GM12878 (cell line): Measurements from ENCODE around the gene LNPK. TPM values are rescaled to one million over a fixed set of nuclear protein-coding genes. Genes with fewer than 3 reads are reported as not detected.

ENCODE experiments used
- ATAC-seq: fragments of 200-7000 bp; cut with Tn5 transposase; 3 replicates; pipeline ENCODE4 v1.9.1; 2020; ENCODE audit warnings: mild to moderate bottlenecking, moderate library complexity
- BruUV-seq: library from RNA; stranded (reverse); fragments of 400-500 nt; replicated peaks from 2 replicates; lab custom pipeline; 2021; lab: Mats Ljungman, UMichigan
- CTCF ChIA-PET: fragments of 300-600 bp; sonication (Branson Sonifier 250); formaldehyde crosslinking; extraction: SDS; loops from one replicate; lab custom pipeline; 2021; ENCODE audit warnings: inconsistent platforms; lab: Yijun Ruan, JAX
- POLR2A ChIA-PET: fragments of 350-600 bp; formaldehyde crosslinking; extraction: SDS; loops from one replicate; lab custom pipeline; 2021; ENCODE audit warnings: inconsistent platforms; lab: Charles Lee
- RAD21 ChIA-PET: fragments of 300-600 bp; sonication (Branson Sonifier 250); formaldehyde crosslinking; loops from one replicate; lab custom pipeline; 2023; ENCODE audit warnings: antibody characterized with exemption; ENCODE audit not compliant: unreplicated experiment; lab: Charles Lee
- SMC1A ChIA-PET: fragments of 300-600 bp; sonication (Branson Sonifier 250); formaldehyde crosslinking; loops from one replicate; lab custom pipeline; 2023; ENCODE audit not compliant: unreplicated experiment, uncharacterized antibody; lab: Charles Lee
- DNase-seq: peaks from one replicate; pipeline ENCODE4 v3.0.0-alpha.2; 2011; ENCODE audit warnings: low read depth, low spot score
- FAIRE-seq: peaks from 3 replicates; lab custom pipeline; 2011; peaks lifted over from hg19 to GRCh38; lab: Jason Lieb, UNC
- H2AFZ ChIP-seq: 2 replicates; pipeline ENCODE4 v1.6.0; 2011; ENCODE audit warnings: low read depth, low read length, control low read depth; ENCODE audit not compliant: control insufficient read depth
- H3K27ac ChIP-seq: 2 replicates; pipeline ENCODE4 v1.5.1; 2011; ENCODE audit warnings: control low read depth; ENCODE audit not compliant: control insufficient read depth, insufficient read depth
- H3K27me3 ChIP-seq, 2 experiments: replicated peaks in 1 of 2; 2 replicates each; pipeline versions ENCODE4 v1.6.0 to v1.6.1; 2011; ENCODE audit warnings: low read length in 1 of 2; ENCODE audit not compliant: control insufficient read depth in 2 of 2, insufficient read depth in 2 of 2
- H3K36me3 ChIP-seq, 2 experiments: 2 replicates each; pipeline ENCODE4 v1.5.1; 2011; ENCODE audit warnings: low read length in 1 of 2; ENCODE audit not compliant: control insufficient read depth in 2 of 2, insufficient read depth in 2 of 2
- H3K4me1 ChIP-seq: 2 replicates; pipeline ENCODE4 v1.6.1; 2011; ENCODE audit warnings: mild to moderate bottlenecking, low read length, moderate library complexity, mixed read lengths; ENCODE audit not compliant: control insufficient read depth, insufficient read depth
- H3K4me2 ChIP-seq: 2 replicates; pipeline ENCODE4 v1.6.0; 2011; ENCODE audit warnings: control low read depth; ENCODE audit not compliant: control insufficient read depth, insufficient read depth
- H3K4me3 ChIP-seq: fragments of 200-600 bp; sonication (generic); 2 replicates; pipeline ENCODE4 v1.5.1; 2016
- H3K79me2 ChIP-seq: 2 replicates; pipeline ENCODE4 v1.6.0; 2011; ENCODE audit warnings: low read length; ENCODE audit not compliant: control insufficient read depth, insufficient read depth
- H3K9ac ChIP-seq: 2 replicates; pipeline ENCODE4 v1.8.0; 2011; ENCODE audit warnings: low read length, control low read depth, mixed read lengths; ENCODE audit not compliant: control insufficient read depth, insufficient read depth
- H3K9me3 ChIP-seq: replicated peaks from 3 replicates; pipeline ENCODE4 v1.5.1; 2011; ENCODE audit warnings: mild to moderate bottlenecking, low read length; ENCODE audit not compliant: control insufficient read depth, insufficient read depth
- H4K20me1 ChIP-seq: 2 replicates; pipeline ENCODE4 v1.6.0; 2011; ENCODE audit not compliant: control insufficient read depth, insufficient read depth
- BHLHE40 ChIP-seq, 2 experiments: fragments of 450-650 bp in 1 of 2; IDR thresholded peaks; 2 replicates each; pipeline ENCODE4 v1.6.1; 2011 to 2017; ENCODE audit warnings: low read depth in 2 of 2, borderline replicate concordance in 1 of 2, improper control_type of control experiment in 1 of 2, low read length in 1 of 2, mild to moderate bottlenecking in 1 of 2
- IRF5 ChIP-seq: fragments of 450-650 bp; IDR thresholded peaks from 2 replicates; pipeline ENCODE4 v1.6.1; 2017; ENCODE audit warnings: borderline replicate concordance
- KAT2A ChIP-seq: conservative IDR thresholded peaks from 2 replicates; pipeline ENCODE4 v1.6.1; 2011; ENCODE audit warnings: low read depth, low read length; ENCODE audit not compliant: control insufficient read depth
- KDM1A ChIP-seq: fragments of 200-600 bp; sonication (generic); IDR thresholded peaks from 2 replicates; pipeline ENCODE4 v1.6.1; 2016; ENCODE audit warnings: borderline replicate concordance
- MEF2B ChIP-seq: fragments of 450-650 bp; IDR thresholded peaks from 2 replicates; pipeline ENCODE4 v1.6.1; 2018; ENCODE audit warnings: mild to moderate bottlenecking, moderate library complexity; ENCODE audit not compliant: partially characterized antibody, poor library complexity, severe bottlenecking
- TAF1 ChIP-seq: IDR thresholded peaks from 2 replicates; pipeline ENCODE4 v1.6.1; 2011; ENCODE audit warnings: mild to moderate bottlenecking, low read depth, low read length, borderline replicate concordance
- ZNF207 ChIP-seq: fragments of 450-650 bp; IDR thresholded peaks from 2 replicates; pipeline ENCODE4 v1.6.1; 2014; ENCODE audit warnings: antibody characterized with exemption, mild to moderate bottlenecking, borderline replicate concordance
- WGBS: methylation state at CpG from one replicate; pipeline ENCODE4 v1.1.6; 2016; ENCODE audit warnings: low lambda C conversion rate; ENCODE audit not compliant: insufficient replicate concordance, insufficient coverage; ENCODE audit errors: missing lambda C conversion rate; 5-methylcytosine and 5-hydroxymethylcytosine counted together
- in situ Hi-C: fragments of 300-500 bp; cut with MboI; formaldehyde crosslinking; loops from 9 replicates; pipeline ENCODE4 v1.14.3; 2018; ENCODE audit warnings: mixed read lengths
- intact Hi-C: fragments of 100-400 bp; cut with micrococcal nuclease; formaldehyde crosslinking; loops from one replicate; pipeline ENCODE4 v1.14.2; 2022; ENCODE audit not compliant: unreplicated experiment
- polyA plus RNA-seq, 11 experiments: library from polyadenylated mRNA; depleted of rRNA in 4 of 11; unstranded in 6 of 11; stranded (reverse) in 5 of 11; fragments of >200 nt; fragmentation: Nextera tagmentation in 4 of 11; fragmentation: Illumina TruSeq in 1 of 11; extraction: Ambion mirVana in 4 of 11; extraction: Trizol in 1 of 11; gene quantifications; 1 replicate in 1 of 11; 2 replicates in 10 of 11; pipeline versions ENCODE4 v1.2.1 to v1.2.3, GENCODE V29; 2011 to 2016; ENCODE audit warnings: inconsistent platforms in 2 of 11, missing spikeins in 2 of 11, low read depth in 1 of 11
- total RNA-seq, 4 experiments: library from RNA; depleted of rRNA in 3 of 4; stranded (reverse); fragments of >200 nt in 3 of 4; fragmentation: Illumina TruSeq in 1 of 4; extraction: Trizol in 1 of 4; gene quantifications; 2 replicates each; pipeline versions ENCODE4 v1.2.1 to v1.2.3, GENCODE V29; 2013 to 2021
- TF ChIP-seq, protein P1 (sequence below): fragments of 450-650 bp; IDR thresholded peaks from 2 replicates; pipeline ENCODE4 v1.6.1; 2014; ENCODE audit warnings: mild to moderate bottlenecking
- TF ChIP-seq, protein P2 (sequence below): fragments of 450-650 bp; IDR thresholded peaks from 2 replicates; pipeline ENCODE4 v1.6.1; 2017; ENCODE audit warnings: mild to moderate bottlenecking, moderate library complexity
- TF ChIP-seq, protein P3 (sequence below): IDR thresholded peaks from 2 replicates; pipeline ENCODE4 v1.6.1; 2011; ENCODE audit warnings: mild to moderate bottlenecking, low read depth, low read length, moderate library complexity; ENCODE audit not compliant: insufficient replicate concordance
- TF ChIP-seq, protein P4 (sequence below): fragments of 150-350 bp; IDR thresholded peaks from 2 replicates; pipeline ENCODE4 v1.6.1; 2016; ENCODE audit warnings: low read depth, low read length

Gene LNPK
- total and polyA plus RNA-seq, 10 of the 15 experiments (the other 5 are each of a cell fraction or from before 2014, with no cell fraction given) = 3.2 to 30.0 (median 15.6) TPM

DNA sequence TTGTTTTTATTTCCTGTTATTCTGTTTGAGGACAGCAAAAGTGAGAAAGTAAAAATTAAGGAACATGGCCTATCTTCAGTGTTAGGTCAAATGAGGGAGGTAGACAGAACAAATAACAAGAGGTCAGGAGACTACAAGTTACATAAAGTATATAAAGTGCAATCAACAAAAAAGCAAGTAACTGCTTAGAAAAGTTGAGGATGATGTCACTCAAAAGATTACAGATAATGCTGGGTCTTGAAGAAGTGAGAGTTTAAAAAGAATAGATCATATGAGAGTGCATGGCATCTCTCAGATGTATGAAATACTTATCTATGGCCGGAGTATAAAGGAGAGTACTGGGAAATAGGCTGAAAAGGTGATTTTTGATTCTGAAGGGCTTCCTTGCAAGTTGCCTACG, 79.9 kb downstream of the LNPK start (continued):
- TF ChIP-seq, protein P1, sequence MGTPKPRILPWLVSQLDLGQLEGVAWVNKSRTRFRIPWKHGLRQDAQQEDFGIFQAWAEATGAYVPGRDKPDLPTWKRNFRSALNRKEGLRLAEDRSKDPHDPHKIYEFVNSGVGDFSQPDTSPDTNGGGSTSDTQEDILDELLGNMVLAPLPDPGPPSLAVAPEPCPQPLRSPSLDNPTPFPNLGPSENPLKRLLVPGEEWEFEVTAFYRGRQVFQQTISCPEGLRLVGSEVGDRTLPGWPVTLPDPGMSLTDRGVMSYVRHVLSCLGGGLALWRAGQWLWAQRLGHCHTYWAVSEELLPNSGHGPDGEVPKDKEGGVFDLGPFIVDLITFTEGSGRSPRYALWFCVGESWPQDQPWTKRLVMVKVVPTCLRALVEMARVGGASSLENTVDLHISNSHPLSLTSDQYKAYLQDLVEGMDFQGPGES = no peak
- TF ChIP-seq KDM1A (no peak), MEF2B (no peak), TAF1 (no peak)
- TF ChIP-seq, protein P2, sequence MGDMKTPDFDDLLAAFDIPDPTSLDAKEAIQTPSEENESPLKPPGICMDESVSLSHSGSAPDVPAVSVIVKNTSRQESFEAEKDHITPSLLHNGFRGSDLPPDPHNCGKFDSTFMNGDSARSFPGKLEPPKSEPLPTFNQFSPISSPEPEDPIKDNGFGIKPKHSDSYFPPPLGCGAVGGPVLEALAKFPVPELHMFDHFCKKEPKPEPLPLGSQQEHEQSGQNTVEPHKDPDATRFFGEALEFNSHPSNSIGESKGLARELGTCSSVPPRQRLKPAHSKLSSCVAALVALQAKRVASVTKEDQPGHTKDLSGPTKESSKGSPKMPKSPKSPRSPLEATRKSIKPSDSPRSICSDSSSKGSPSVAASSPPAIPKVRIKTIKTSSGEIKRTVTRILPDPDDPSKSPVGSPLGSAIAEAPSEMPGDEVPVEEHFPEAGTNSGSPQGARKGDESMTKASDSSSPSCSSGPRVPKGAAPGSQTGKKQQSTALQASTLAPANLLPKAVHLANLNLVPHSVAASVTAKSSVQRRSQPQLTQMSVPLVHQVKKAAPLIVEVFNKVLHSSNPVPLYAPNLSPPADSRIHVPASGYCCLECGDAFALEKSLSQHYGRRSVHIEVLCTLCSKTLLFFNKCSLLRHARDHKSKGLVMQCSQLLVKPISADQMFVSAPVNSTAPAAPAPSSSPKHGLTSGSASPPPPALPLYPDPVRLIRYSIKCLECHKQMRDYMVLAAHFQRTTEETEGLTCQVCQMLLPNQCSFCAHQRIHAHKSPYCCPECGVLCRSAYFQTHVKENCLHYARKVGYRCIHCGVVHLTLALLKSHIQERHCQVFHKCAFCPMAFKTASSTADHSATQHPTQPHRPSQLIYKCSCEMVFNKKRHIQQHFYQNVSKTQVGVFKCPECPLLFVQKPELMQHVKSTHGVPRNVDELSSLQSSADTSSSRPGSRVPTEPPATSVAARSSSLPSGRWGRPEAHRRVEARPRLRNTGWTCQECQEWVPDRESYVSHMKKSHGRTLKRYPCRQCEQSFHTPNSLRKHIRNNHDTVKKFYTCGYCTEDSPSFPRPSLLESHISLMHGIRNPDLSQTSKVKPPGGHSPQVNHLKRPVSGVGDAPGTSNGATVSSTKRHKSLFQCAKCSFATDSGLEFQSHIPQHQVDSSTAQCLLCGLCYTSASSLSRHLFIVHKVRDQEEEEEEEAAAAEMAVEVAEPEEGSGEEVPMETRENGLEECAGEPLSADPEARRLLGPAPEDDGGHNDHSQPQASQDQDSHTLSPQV = no peak
- TF ChIP-seq, all 136 proteins: peak for 0

- FAIRE-seq = no peak
- H3K79me2 ChIP-seq = no peaks in the 10 kb centered on the region
- H3K36me3 ChIP-seq = no peaks in the 10 kb centered on the region
- ChIA-PET POLR2A (no interaction called here), CTCF (no interaction called here), SMC1A (interaction anchor here (1.1 kb wide), 1 partner anchor 10 kb away, joined by 3 read pairs; no protein-coding TSS in a partner anchor), RAD21 (no interaction called here)
- H2AFZ ChIP-seq = no peak overlapping the region
- no peak overlapping the region for H3K27ac ChIP-seq
- no peaks in the 10 kb centered on the region for H3K27me3 ChIP-seq
- no peak overlapping the region for H3K9ac ChIP-seq
- H4K20me1 ChIP-seq = no peaks in the 10 kb centered on the region
- H3K4me1 ChIP-seq = no peaks in the 10 kb centered on the region
- intact Hi-C loops = no loop called here
- no peak overlapping the region for H3K4me3 ChIP-seq
- in situ Hi-C loops = no loop called here
- no peak for DNase-seq
- ATAC-seq = no peak
- no TSS peak for BruUV-seq
- no peak overlapping the region for H3K4me2 ChIP-seq
- no peaks in the 10 kb centered on the region for H3K9me3 ChIP-seq
- 61% methylated on average over 3 of the region's 3 CpGs for WGBS
- TF ChIP-seq KAT2A (no peak), IRF5 (no peak), ZNF207 (no peak), BHLHE40 (IDR thresholded peaks at IDR 0.05; ENCODE audit: borderline replicate concordance in 1 of 2, low read depth in 2 of 2, low read length in 1 of 2) (no peak)
- TF ChIP-seq, protein P3, sequence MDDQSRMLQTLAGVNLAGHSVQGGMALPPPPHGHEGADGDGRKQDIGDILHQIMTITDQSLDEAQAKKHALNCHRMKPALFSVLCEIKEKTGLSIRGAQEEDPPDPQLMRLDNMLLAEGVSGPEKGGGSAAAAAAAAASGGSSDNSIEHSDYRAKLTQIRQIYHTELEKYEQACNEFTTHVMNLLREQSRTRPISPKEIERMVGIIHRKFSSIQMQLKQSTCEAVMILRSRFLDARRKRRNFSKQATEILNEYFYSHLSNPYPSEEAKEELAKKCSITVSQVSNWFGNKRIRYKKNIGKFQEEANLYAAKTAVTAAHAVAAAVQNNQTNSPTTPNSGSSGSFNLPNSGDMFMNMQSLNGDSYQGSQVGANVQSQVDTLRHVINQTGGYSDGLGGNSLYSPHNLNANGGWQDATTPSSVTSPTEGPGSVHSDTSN = no peak
- TF ChIP-seq, protein P4, sequence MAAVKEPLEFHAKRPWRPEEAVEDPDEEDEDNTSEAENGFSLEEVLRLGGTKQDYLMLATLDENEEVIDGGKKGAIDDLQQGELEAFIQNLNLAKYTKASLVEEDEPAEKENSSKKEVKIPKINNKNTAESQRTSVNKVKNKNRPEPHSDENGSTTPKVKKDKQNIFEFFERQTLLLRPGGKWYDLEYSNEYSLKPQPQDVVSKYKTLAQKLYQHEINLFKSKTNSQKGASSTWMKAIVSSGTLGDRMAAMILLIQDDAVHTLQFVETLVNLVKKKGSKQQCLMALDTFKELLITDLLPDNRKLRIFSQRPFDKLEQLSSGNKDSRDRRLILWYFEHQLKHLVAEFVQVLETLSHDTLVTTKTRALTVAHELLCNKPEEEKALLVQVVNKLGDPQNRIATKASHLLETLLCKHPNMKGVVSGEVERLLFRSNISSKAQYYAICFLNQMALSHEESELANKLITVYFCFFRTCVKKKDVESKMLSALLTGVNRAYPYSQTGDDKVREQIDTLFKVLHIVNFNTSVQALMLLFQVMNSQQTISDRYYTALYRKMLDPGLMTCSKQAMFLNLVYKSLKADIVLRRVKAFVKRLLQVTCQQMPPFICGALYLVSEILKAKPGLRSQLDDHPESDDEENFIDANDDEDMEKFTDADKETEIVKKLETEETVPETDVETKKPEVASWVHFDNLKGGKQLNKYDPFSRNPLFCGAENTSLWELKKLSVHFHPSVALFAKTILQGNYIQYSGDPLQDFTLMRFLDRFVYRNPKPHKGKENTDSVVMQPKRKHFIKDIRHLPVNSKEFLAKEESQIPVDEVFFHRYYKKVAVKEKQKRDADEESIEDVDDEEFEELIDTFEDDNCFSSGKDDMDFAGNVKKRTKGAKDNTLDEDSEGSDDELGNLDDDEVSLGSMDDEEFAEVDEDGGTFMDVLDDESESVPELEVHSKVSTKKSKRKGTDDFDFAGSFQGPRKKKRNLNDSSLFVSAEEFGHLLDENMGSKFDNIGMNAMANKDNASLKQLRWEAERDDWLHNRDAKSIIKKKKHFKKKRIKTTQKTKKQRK = no peak
Observed at GRCh38 chr2:175918935-175919334, 83.1 kb downstream of the LNPK start.
